ENCODE measurements around the gene RLF.

RLF gene

GRCh38 chr1:40281853-40282252 lies 120.7 kb downstream of the RLF start:
- peak; percentile 82 for DNase-seq

Measured in DMS153 (cell line).